H4 (cell line): Measurements from ENCODE around the gene NUCB2. TPM values are rescaled to one million over a fixed set of nuclear protein-coding genes. Genes with fewer than 3 reads are reported as not detected.
A peak's percentile ranks its signal among the peaks of the same experiment; 100 is the strongest.

Experiments used
- DNase-seq: peaks from one replicate; pipeline ENCODE4 v3.0.0-alpha.2; 2015; ENCODE audit warnings: low spot score
- total RNA-seq: library from RNA; depleted of rRNA; stranded (reverse); fragments of >200 nt; shearing (Covaris generic); gene quantifications from 2 replicates; pipeline ENCODE4 v1.2.3, GENCODE V29; 2014

NUCB2 gene
- total RNA-seq, 1 experiment from 2014 or later: 83.7 TPM

DNA sequence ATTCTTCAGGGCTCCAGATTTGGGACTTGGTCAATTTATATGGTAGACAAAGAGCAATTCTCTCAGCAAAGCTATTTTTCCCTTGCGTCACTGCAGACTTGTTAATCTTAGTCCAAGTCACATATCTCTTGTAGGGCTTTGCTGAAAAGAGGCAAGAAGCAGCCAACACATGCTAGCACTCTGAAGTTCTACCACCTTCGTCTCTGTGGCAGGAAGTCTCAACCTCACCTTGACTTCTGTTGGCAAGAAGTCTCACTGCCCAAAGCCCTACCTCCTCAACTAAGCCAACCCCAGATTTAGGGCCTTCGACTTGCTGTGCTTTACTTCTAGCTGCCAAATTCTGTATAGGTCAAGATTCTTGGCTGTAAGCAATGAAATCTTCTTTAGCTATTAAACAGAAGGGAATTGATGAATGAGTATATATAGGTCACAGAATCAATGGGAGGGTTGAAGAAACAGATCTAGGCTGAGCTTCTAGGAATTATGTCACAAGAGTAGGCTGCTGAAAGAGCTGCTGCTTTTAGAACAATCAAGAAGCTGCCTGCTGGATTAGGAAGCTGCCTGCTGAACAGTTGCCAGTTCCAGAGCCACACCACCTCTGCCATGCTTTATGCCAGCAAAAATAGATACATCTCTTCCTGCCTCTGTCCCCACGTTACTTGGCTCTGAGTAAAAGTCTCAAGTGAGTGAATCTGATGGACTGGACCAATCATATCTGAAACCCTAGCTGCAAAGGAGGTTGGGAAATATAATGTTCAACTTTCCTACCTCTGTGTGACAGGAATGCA, 57.5 kb downstream of the NUCB2 start:
- no peak for DNase-seq

DNA sequence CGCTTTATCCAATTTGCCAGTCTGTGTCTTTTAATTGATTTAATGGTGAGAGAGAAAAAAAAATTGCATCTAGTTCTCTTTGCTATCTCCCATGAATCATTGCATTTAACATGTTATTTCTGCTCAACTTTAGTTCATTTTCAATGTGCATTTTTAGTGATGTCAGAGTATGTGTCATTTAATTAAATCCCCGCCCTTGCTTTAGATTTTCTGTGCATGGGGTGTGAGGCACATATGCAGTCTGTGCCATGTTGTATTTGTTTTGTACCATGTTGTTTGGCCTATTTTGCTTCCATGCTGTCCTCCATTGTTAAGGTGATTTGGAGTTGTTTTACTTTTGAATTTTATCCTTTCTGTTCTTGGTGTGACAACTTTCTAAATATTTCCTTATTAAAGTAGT, 66.7 kb downstream of the NUCB2 start:
- no peak for DNase-seq

DNA sequence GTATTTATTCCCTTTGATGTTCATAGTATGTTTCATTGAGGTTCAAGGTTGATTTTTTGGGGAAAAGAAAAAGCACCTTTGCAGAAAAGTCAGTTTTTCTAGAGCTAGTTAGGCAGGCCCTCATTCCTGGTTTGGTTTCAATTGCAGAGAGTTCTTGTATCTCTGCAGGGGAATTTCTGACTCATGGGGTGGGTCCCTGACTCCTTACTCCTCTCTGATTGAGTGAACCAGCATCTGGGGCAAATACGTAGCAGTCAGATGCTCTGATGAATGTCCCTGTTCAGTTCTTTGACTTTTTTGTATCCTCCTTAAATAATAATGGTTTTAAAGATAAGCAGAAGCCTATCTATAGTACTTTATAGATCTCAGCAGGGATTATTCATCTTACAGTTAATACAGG, 67.4 kb downstream of the NUCB2 start:
- no peak for DNase-seq

DNA sequence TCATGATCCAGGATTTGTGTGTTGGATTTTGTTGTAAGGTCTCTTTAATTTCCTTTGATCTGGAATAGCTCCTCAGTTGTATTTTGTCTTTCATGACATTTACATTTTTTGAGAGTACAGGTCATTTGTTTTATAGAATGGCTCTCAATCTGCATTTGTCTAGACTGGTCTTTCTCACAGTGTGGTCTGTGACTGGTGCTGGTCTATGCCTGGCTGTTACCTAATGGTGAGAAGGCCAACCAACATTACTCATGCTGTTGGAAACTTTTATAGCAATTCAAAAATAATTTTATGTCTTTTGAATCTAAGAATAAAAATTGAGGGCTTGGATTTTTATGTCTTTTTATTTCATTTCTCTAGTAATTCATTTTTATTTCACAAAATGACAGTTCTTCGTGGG, 71.1 kb downstream of the NUCB2 start:
- no peak for DNase-seq

DNA sequence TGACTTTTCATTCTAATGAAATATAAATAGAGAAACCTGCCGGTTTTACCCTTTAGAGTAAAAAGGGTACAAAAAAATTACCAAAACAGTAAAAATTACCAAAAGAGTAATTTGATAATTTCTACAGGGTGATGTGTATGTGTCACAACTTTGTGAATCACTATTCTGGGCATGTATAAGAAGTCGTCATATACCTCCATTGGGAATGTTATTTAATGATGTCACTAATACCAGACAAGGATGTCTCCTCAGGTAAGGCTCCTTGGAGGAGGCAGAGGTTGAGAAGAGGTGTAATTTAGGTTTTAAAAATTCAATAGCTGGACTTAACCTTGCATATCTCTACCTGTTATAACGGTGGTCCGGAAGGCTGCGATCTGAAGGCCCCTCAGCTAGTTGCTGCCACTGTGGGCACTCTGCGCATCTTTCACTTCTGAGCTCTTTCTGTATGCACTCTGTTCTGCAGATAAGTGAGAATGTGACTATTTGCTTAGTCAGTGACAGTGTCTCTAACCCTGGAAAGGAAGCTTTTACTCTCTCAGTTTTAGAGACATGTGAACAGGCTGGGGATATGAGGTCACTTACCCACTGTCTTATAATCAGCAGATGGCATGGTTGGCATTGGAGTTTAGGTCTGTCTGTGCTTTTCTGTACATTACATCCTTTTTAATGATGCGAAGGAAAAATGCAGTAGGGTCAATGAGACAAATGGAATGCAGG, 74.1 kb downstream of the NUCB2 start:
- no peak for DNase-seq

DNA sequence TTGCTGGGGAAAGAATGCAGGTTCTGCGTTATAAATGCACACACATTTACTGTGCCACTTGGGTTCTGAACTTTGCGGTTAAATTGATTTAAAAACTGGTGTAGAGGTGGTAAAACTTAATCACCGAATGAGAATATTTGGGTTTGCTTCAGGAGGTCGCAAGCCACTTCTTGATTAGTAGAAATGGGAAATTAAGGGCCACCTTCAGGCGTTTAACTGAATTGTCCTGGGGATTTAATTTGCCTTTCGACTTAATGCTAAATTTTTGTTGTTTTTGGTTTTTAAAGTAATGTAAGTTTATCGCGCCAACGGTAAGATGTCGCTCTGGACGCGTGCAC, 74.6 kb downstream of the NUCB2 start:
- DNase-seq: no peak

DNA sequence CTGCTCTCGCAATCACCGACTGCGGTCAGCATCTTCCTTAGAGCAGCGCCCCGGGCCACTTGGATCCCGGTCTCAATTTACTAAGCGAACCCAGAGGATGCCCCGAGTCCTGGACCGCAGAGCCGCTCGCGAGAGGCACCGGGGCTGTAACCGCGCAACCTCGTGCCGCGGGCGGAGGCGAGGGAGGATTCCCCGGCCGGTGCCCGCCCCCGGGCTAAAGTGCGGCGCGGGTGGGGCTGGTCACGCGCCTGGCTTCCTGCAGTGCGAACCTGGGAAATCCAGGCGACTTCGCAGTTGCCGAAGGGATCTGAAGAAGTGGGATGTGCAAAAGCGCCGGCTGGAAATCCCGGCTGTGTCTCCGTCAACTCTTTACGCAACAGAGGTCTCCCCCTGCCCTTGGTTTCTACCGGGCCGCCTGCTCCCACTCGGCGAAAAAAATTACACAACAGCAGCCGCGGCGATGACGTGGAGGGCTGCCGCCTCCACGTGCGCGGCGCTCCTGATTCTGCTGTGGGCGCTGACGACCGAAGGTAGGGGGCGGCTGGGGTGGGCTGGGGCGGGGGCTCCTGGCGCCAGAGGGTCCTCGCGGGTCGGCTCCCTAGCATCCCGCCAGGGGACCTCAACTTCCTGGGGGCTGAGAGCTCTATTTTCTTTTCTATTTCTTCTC, 75.1 kb downstream of the NUCB2 start, which contains the start of gene NCR3LG1:
Gene NCR3LG1 (plus strand): TSS at position 291 of the 667 bp plus-strand sequence. CDS start 170 bp downstream, at position 461.
- DNase-seq: peak; percentile 28

DNA sequence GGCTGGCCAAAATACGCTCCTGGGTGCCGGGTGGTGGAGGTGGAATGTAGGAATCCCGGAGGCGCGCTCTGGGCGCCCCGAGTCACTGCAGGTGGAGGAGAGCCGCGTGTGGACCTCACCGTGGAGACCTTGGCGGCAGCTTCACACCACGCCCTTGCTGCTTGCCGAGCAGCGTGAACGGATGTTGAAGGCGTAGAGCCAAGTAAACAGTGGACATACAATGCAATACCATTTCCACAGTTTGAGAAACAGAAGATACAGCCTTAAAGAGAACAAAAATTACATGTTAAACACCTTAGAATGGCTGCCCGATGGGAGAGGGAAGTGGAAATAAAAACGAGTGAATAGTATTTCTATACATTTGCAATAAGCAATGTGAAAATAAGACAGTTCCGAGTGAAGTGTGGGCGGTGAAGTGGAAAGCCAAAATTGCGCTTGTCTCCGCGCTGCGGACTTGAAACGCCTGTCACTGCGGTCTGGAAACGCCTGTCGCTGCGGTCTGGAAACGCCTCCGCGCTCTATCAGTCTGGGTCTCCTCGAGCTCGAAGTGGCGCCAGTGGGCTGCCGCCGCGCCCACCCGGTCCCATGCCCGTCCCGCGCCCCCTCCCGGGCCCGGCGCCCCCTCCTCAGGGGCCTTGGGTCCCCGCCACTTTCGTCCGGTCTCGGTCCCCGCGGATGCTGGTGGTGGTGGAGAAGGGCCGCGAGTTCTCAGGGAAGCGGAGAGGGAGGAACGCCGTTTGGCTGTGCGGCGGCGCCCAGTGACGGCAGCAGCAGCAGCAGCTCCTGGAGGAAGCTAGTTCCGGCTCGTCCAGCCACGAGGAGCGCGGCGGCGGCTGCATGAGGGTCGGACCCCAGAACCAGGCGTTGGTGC, 76.6 kb downstream of the NUCB2 start:
- peak; percentile 79 for DNase-seq

DNA sequence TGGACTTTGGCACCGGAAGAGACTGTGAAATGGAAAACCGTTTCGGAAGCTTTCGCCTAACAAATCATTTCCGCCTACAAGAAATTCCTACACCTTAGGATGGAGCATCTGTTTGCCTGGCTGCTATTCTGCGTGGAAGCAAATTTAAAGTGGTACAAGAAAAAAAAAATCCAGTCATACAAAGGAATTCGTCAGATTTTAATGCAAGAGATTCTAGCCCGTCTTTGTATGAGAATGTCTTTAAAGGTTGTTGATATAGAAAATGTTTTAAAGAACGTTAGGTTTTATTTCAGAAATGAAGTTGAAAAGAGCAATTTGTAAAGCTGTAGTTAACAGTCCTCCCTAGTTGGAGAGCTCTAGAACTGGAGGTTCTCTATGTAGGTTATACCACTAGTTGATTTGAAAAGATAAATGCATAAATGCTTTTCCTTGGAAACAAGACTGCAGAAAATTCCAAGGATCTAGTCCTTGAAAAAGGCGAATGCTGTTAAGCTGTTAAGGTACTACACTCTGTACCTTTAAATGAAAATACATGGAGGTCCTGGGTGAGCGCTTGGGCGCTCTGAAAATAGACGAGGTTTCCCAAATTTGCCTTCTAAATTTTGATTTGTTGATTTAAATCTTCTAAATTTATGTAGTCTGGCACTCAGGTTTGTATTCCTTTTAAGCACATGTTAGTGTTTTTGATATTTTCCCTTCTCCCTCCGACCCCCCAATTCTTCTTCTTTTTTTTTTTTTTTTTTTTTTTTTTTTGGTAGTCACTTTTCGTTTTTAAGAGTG, 77.5 kb downstream of the NUCB2 start:
- DNase-seq: no peak

DNA sequence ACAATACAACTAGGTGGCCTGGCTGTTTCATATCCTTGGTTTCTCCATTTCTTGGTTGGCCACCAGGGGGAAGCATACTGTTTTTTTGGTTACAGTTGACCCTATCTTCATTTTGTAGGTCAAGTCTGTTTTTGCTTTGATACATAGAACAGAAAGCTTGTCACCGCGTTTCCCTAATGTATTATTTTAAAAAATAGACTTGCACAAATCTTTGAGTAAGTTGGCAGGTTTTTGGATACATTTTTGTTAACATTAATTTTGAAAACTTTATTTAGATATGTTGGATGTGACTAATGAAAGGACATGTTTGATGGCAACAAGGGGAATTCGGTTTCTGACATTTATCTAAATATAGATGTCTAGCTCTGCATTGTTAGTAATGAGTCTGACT, 78.1 kb downstream of the NUCB2 start:
- DNase-seq: peak; percentile 79

DNA sequence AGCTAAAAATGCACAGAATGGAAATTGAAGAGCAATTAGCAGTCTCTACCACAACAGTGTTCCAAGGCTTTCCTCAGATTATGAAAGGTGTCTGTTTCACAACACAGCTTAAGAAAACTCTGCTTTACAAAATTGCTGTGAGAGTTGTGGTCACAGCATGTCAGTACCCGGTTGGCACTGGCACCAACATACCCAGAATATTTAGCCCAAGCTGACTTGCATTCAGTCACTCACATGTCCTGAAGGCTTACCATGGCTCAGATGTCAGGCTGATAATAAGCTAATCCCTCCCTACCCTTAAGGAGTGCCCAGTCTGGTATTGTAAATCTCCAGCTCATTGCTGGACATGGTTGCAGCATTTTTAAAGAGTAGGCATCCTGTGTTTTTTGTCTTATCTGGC, 90.0 kb downstream of the NUCB2 start:
- DNase-seq: no peak

DNA sequence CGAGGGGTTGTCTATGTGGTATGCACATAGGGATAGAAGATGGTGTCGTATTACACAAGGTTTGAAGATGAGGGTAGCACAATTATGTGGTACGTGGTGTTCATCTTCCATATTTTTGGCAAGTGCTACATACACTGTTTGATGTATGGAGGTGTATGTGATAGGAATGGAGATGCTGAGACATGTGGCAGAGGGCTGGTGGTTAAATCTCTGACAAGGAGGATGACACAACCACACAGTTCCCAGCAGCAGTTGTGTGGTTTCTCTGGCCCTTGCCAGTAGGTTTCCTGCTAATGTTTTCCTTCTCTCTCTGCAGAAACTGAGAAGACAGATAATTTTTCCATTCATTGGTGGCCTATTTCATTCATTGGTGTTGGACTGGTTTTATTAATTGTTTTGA, 92.0 kb downstream of the NUCB2 start:
- DNase-seq: no peak

DNA sequence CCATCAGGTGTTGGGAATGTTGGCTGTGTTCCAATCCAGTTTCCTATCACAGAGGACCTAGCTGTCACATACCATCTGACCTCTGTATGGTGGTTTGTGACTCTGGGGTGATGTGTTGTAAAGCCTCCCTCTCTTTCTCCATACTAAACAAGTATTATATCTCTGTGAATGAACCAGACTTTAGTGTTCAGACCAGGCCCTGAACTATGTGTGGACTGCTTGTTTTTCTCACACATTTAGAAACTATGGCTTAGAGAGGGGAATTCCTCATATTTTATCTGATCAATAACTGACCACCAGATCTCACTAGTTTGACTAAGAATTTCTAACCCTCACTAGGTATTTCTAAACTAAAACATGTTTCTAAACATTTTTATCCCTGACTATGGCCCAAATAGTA, 92.6 kb downstream of the NUCB2 start:
- DNase-seq: no peak

DNA sequence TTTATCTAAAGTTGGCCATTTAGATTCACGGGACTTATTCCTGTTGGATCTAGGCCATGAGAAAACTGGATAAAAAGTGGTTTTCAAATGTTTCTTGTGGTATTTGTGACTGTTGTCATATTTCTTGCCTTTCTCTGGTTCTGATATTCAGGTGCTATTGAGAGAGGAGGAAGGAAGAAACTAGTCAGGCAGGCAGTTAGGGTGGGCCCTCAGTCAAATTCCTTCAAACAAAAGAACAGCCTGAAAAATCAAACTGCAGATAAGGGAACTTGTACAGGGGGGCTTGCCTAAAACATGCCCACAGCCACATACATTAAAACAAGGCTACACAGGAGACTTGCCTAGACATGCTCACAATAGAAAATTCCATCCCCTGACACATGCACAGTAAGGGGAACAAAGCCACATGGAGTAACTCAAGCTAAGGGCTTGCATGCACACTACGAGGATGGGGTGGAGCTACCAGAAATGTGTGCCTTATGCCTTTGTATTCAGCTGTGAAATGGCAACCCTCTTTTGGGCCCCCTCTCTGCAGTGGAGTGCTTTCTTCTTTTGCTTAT, 93.2 kb downstream of the NUCB2 start:
- no peak for DNase-seq

DNA sequence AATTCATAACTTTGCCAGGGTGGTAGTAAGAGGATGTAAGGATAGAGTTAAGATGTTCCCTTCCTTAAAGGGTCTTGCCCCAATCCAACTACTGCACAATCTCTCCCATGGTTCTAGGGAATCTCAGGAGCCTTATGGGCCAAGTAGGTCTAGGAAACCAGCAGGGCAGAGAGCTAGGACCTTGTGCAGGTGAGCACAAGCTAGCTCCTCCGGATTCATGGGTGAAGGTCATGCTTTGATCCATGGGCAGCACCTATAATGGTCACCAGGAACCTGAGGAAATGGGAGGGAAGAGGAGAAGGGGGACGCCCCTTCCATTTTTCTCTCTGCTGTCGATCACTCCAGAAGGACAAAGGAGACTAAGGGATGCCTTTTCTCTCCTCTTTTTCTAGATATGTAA, 95.1 kb downstream of the NUCB2 start:
- DNase-seq: no peak

DNA sequence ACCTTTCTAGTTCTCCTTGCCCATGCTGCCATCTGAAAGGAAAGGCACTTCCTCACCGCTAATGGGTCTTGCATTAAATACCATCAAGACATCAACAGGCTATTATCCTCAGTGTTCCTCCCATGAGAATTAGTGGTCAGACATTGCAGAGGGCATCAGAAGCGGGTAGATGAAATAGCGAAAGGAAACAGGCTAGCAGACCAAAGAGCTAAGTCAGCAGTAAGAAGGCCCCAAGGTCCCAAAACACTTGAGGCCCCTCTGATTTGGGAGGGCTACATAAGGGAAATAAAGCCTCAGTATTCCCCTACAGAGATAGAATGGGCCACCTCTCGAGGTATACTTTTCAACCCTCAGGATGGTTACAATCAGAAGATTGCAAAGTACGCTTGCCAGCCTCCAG, 99.0 kb downstream of the NUCB2 start:
- DNase-seq: no peak

DNA sequence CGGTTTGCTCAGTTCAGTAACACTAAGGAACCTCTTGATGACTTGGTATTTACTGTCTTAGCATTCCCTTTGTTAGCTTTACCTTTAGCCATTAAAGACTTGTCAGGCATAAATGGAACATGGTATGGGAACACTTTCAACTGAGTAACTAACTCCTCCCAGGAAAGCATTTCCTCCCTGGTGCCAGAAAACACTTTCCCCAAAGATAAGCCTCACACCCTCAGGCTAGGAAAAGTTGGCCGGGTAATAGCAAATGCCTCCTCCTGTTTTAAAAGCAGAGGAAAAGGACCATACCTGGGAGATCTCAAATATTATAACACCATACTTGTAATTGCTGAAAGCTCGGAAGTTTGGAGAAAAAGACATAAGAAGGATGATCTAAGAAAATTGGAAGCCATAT, 100.0 kb downstream of the NUCB2 start:
- no peak for DNase-seq

DNA sequence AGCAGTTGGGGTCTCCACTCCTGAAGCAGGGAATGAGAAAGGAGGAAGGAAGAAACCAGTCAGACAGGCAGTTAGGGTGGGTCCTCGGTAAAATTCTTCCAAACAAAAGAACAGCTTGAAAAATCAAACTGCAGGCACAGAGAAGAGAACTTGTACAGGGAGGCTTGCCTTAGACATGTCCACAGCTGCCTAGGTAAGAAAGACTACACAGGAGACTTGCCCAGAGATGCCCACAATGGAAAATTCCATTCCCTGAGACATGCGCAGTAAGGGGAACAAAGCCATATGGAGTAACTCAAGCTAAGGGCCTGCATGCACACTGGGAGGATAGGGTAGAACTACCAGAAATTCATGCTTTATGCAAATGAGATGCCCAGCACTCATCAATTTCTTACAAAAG, 102.1 kb downstream of the NUCB2 start:
- DNase-seq: no peak

DNA sequence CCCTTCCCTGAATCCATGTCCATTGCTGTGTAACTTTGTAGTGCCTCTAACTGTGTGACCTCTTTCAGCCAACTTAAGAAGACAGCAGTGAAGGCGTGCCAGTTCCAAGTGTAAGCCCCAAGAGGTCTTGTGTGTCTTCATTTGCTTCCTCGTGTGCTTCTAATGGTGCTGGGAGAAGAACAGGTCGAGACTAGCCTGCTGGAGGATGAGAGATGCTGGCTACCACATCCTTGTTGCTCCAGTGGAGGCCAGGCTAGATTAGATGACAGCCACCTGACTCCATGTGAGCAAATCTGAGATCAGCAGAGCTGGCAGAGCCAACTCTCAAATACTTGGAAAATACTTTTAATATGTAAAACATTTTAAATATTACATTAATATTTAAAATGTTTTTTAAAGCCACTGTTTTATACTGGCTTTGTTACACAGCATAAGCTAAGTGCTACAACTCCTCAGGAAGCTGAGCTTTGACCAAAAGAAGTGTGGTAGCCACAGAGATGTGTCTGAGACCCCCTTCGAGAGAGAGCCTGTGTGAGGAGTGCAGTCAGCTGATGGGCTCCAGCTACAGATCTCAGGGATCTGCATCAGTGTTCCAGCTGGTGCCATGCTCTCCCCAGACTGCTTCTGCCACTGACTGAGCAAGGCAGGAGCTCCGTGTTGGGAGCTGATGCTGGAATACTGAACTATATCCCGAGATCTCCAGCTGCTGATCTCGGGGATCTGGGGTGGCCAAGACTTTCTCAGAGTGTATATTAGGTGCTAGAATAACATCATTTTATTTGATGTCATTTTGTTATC, 103.0 kb downstream of the NUCB2 start:
- DNase-seq: no peak

DNA sequence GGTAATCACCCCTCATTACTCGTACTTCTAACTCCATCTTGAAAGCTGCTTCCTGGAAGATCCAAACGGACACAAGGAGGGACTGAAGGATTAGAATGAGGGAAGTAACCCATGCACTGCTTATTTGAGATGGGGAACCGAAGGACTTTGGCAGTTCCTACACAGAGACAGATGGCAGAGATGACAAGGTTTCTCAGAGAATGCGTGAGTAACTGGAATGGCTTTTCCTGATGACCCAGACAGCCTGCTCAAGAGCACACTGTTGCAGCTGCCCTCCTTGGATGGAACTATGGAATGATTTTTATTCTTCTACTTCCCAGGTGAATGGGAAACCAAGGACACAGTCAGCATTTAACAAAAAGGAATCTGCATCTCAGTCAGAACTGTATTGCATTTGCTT, 104.6 kb downstream of the NUCB2 start:
- no peak for DNase-seq
